ENCODE data around the gene SCAPER. TPM values are rescaled to one million over a fixed set of nuclear protein-coding genes. Genes with fewer than 3 reads are reported as not detected.

SCAPER gene
- total RNA-seq, 1 donor from 2014 or later, result 78.1 TPM

- H3K27ac ChIP-seq, result no peak overlapping the region
- intact Hi-C loops (cut with DNase I), result no loop called here
- TF ChIP-seq CTCF (IDR thresholded peaks at IDR 0.05), result no peak
- no peak for DNase-seq (ENCODE audit: low spot score in 2 of 2)
- H3K9me3 ChIP-seq, result no peaks in the 10 kb centered on the region
- peaks cover 9 to 38% of the 10 kb centered on the region in 2 donors for H3K36me3 ChIP-seq
- no peak overlapping the region for H3K4me3 ChIP-seq
- peaks cover 0 to 5% of the 10 kb centered on the region in 2 donors for H3K4me1 ChIP-seq
- H3K27me3 ChIP-seq, result no peaks in the 10 kb centered on the region
These were observed 40.5 kb upstream of the SCAPER start for GRCh38 chr15:76945494-76946093.

- H3K36me3 ChIP-seq, result peaks cover 4 to 29% of the 10 kb centered on the region in 2 donors
- no peak overlapping the region for H3K27ac ChIP-seq
- no peak for TF ChIP-seq CTCF (IDR thresholded peaks at IDR 0.05)
- H3K4me3 ChIP-seq, result no peak overlapping the region
- intact Hi-C loops (cut with DNase I), result loop anchor here (5.0 kb wide), 1 partner anchor 80 kb away; no protein-coding TSS in a partner anchor
- H3K4me1 ChIP-seq, result peaks cover 0 to 5% of the 10 kb centered on the region in 2 donors
- H3K9me3 ChIP-seq, result no peaks in the 10 kb centered on the region
- no peaks in the 10 kb centered on the region for H3K27me3 ChIP-seq
- DNase-seq (ENCODE audit: low spot score in 2 of 2), result no peak
These were observed 37.2 kb upstream of the SCAPER start for GRCh38 chr15:76942331-76942730.

- Histone ChIP-seq H3K4me1 (peaks cover 0 to 5% of the 10 kb centered on the region in 2 donors), H3K9me3 (no peaks in the 10 kb centered on the region), H3K27ac (peak overlapping the region in 1 of 2 donors; percentile 13), H3K4me3 (no peak overlapping the region), H3K36me3 (peaks cover 4 to 34% of the 10 kb centered on the region in 2 donors), H3K27me3 (no peaks in the 10 kb centered on the region)
- intact Hi-C loops (cut with DNase I), result loop anchor here (2.0 to 5.0 kb wide), 2 partner anchors 81 to 601 kb away; no protein-coding TSS in a partner anchor
- no peak for TF ChIP-seq CTCF (IDR thresholded peaks at IDR 0.05)
- DNase-seq (ENCODE audit: low spot score in 2 of 2), result no peak
These were observed 36.5 kb upstream of the SCAPER start for GRCh38 chr15:76941636-76942035.

- no peaks in the 10 kb centered on the region for H3K9me3 ChIP-seq
- no peak for TF ChIP-seq CTCF (IDR thresholded peaks at IDR 0.05)
- no peaks in the 10 kb centered on the region for H3K27me3 ChIP-seq
- no peak overlapping the region for H3K4me3 ChIP-seq
- no peak for DNase-seq (ENCODE audit: low spot score in 2 of 2)
- intact Hi-C loops (cut with DNase I), result loop anchor here (2.0 to 10.0 kb wide), 3 partner anchors 83 to 603 kb away; partner anchors contain the start of genes HMG20A and PEAK1
- no peak overlapping the region for H3K27ac ChIP-seq
- peaks cover 7 to 38% of the 10 kb centered on the region in 2 donors for H3K36me3 ChIP-seq
- peaks cover 0 to 5% of the 10 kb centered on the region in 2 donors for H3K4me1 ChIP-seq
These were observed 34.6 kb upstream of the SCAPER start for GRCh38 chr15:76939715-76940114.

GRCh38 chr15:76938752-76939151 is 33.6 kb upstream of the SCAPER start:
- H3K9me3 ChIP-seq, result no peaks in the 10 kb centered on the region
- peaks cover 0 to 5% of the 10 kb centered on the region in 2 donors for H3K4me1 ChIP-seq
- TF ChIP-seq CTCF (IDR thresholded peaks at IDR 0.05), result no peak
- peaks cover 7 to 37% of the 10 kb centered on the region in 2 donors for H3K36me3 ChIP-seq
- no peak overlapping the region for H3K27ac ChIP-seq
- no peak overlapping the region for H3K4me3 ChIP-seq
- DNase-seq (ENCODE audit: low spot score in 2 of 2), result no peak
- intact Hi-C loops (cut with DNase I), result loop anchor here (10.0 kb wide), 1 partner anchor 486 kb away; the partner anchor contains the start of genes HMG20A and PEAK1
- no peaks in the 10 kb centered on the region for H3K27me3 ChIP-seq
